GM12891 (cell line): ENCODE measurements around the gene SPIRE1.

ENCODE experiments used
- POLR2A ChIP-seq: IDR thresholded peaks from 2 replicates; pipeline ENCODE4 v1.6.1; 2011; ENCODE audit warnings: low read depth, low read length, control low read depth
- POLR2AphosphoS5 ChIP-seq: IDR thresholded peaks from 2 replicates; pipeline ENCODE4 v1.6.1; 2011; ENCODE audit warnings: low read depth, low read length, control low read depth

DNA sequence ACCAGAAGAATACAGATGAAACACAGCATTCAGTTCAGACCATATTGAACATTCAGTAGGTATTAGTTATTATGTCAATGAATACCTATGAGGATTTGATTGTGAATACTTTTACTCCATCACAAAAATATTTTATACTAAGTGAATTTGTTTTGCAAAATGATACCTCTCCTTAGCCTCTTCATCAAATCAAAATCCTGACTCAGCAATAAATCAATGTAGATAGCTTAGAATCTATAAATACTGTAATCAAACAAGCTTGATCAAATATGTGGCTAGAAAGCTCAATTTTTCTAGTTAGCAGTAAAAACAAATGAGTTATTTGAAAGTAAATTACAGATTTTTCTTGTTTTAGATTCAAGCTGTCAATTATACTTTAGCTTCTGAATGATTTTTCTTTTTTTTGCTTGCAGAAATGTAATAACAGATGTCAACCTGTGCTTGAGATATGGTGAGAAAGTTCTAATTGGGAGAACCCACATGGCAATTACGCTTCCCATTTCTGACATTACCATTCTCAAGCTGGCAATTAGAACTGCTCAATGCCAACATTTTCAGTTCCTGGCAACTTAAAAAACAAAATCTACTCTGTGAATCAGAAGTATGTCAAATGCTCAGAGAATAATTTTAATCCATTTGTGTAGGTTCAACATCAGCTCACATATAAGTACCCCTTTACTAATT, 140.6 kb downstream of the SPIRE1 start:
- no peak for TF ChIP-seq POLR2AphosphoS5
- no peak for TF ChIP-seq POLR2A
